GM19467 (cell line): ENCODE measurements around the gene DNLZ.
"Not testable (repeated sequence)": the region's sequence is repeated elsewhere in the genome, so short reads cannot be mapped to it uniquely, and the experiment has no call there.

Experiments
- ATAC-seq: cut with Tn5 transposase; IDR thresholded peaks from one replicate; pipeline ENCODE4 v1.9.1; 2021; ENCODE audit warnings: mild to moderate bottlenecking, moderate library complexity; ENCODE audit not compliant: unreplicated experiment

DNLZ gene

DNA sequence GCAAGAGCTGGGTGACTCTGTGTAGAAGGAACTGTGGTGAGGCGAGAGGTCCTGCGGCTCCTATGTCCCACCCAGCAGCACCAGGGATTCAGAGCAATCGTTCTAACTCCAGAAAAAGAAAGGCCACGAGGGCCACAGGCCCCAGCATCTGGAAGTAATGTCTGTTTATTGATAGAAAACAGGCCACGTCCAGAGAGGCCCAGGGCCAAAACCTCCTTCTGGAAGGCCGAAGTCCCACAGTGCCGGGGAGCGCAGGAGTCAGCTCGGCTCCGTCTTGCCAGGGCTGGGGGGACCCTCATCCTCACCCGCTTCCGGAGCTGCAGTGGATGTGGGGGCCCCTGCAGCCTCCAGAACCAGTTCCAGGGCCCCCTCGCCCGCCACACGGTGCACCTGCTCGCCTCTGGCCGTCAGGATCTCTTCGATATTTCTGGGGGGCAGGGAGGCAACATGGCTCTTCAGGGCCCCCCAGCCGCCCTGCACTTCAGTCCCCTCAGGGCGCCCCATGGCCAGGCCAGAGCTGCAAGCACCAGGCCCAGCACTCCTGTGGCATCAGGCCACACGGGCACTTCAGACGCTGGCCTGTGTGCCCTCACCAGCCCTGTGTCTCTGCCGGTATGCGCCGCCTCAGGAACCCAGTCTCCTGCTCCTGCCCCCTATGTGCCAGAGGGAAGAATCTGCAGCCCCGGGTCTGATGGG lies 1.6 kb downstream of the DNLZ start:
- ATAC-seq: no peak

DNA sequence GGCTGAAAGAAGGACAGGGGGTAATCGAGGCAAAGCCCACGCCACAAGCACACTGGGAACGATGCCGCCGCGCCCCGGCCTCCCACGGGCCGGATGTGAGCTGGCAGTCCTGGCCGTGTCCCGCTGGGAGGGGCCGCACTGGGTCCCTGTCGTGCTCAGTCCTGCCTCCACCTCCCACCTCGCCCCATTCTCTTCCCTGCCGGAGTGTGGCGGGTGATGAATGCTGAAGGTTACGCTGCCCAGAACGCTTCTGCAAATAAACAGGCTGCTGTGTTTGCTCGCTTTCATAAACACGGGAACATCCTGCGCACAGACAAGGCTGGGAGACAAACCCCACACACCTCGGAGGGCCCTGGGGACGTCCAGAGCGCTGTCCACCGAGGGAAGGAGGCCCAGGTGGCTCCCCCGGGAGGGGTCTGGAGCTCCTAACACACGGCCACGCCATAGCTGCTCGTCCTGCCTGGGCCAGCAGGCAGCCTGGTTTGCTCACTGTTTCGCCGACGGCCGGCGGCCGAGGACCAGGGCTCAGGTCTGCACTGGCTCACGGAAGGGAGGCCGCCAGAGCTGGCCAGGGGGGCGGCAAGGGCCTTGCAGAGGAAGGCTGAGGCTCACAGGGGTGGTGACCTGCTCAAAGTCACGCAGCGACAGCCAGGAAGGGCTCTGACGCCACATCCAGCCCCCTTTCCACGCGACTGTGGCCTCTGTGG lies 2.3 kb downstream of the DNLZ start:
- no peak for ATAC-seq

GRCh38 chr9:136359774-136360718 lies 3.5 kb downstream of the DNLZ start:
- no peak for ATAC-seq

DNA sequence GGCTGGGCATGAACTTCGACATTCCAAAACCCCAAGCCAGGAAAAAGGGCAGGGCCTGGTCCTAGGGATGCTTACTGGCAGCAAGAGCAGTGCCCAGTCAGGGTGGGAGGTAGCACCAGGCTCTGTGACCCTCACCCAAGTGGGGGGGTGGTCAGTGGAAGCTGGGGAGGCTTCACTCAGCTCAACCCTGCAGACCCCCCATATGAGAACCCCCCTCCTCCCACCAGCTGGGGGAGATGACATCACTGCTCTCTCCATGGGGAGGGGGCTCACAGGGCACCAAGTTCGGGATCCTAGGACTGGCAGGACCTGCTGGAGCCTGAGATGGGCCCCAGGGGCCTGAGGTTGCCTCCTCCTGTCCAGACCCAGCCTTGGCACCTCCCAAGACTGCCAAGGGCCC lies 4.7 kb downstream of the DNLZ start:
- no peak for ATAC-seq

GRCh38 chr9:136358016-136358415 lies 5.5 kb downstream of the DNLZ start:
- no peak for ATAC-seq

- no peak for ATAC-seq
Measured at GRCh38 chr9:136357202-136357725, 6.3 kb downstream of the DNLZ start.

DNA sequence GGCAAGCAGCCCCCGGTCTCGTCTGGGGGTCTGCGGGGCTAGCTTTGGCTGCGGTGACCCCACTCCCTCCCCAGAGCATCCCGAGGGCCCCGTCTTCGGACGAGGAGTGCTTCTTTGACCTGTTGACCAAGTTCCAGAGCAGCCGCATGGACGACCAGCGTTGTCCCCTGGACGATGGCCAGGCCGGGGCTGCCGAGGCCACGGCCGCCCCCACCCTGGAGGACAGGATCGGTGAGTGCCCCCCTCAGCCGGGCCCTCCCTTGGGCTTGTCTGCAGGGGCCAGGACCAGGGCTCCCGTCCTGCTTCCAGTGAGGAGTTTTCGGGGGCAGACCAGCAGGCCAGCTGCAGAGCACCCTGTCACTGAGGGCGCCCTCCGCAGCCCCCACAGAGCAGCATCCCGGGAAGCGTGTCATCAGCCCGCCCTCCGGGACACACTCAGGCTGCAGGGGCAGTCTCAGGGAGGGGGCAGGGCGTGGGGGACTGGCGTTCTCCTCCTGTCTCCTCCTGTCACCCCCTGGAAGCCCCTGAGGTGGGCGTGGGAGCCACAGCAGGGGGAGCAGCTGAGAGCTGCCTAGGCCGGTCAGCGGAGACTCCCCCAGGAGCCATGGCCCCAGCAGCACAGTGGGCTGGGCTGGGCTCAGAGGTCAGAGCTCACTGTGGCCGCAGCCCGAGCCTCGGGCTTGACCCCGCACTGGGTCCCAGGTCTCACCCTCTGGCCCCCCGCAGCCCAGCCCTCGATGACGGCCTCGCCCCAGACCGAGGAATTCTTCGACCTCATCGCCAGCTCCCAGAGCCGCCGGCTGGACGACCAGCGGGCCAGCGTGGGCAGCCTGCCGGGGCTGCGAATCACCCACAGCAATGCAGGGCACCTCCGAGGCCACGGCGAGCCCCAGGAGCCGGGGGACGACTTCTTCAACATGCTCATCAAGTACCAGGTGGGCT lies 7.7 kb downstream of the DNLZ start:
- ATAC-seq: no peak

GRCh38 chr9:136354592-136355085 lies 8.9 kb downstream of the DNLZ start:
- ATAC-seq: no peak

- no peak for ATAC-seq
Measured at GRCh38 chr9:136353757-136354488, 9.6 kb downstream of the DNLZ start.

GRCh38 chr9:136353088-136353487 lies 10.5 kb downstream of the DNLZ start:
- ATAC-seq: no peak

DNA sequence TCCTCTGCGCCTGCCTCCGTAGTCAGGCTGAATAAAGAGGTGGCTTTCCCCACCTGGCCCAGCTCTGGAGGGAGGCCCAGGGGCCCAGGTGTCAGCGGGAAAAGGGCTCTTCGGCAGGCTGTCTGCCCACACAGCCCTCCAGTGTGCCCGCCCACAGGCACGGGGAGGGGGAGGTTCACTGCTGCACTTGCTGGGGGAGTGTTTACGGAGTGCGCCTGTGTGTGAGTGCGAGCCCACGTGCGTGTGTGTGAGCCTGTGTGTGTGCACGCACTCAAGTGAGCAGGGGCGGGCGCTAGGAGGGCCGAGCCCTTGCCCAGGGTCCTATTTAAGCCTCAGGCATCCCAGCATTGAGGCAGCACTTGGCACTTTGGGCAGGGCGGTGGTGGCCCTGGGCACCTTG lies 10.9 kb downstream of the DNLZ start:
- no peak for ATAC-seq

DNA sequence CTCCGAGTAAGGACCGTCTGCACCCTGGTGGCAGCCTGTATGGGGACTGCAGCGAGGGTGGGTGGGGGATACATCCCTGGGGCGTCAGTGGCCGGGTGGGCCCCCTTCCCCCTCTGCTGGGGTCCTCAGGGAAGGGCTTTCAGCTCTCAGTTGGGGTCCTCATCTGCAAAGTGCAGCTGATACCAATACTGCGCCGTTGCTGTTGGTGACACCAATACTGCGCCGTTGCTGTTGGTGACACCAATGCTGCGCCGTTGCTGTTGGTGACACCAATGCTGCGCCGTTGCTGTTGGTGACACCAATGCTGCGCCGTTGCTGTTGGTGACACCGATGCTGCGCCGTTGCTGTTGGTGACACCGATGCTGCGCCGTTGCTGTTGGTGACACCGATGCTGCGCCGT lies 11.7 kb downstream of the DNLZ start:
- not testable (repeated sequence) for ATAC-seq

GRCh38 chr9:136351252-136351800 lies 12.2 kb downstream of the DNLZ start:
- ATAC-seq: no peak

DNA sequence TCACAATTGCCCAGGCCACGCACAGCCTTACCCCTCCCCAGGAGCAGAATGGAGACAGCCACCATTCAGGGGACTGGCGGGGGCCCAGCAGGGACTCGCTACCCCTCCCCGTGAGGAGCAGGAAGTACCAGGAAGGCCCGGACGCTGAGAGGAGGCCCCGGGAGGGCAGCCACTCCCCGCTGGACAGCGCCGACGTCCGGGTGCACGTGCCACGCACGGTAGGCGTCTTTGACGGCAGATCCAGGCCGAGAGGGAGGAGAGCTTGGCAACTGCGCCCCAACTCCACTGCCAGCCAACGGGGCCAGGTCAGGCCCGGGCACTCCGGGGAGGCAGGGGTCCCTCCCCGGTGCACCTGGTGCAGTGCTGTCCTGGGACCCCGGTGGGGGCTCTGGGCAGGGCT lies 14.0 kb downstream of the DNLZ start:
- ATAC-seq: no peak

DNA sequence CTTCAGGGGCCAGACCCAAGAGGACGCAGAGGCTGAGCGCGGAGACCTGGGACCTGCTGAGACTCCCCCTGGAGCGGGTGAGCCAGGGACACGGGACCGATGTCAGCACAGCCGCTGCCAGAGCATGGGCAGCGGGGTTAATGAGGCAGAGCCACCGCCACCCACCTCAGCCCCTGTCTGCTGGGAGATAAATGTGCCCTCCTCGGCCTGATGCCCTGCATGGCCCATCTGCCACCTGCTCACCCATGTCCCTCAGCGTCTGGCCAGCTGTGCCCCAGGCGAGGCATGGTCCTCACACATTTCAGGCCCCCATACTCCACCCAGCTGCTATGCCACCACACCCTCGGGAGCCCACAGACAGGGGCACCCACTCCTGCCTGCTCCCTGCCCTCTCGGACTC lies 14.9 kb downstream of the DNLZ start:
- ATAC-seq: no peak

DNA sequence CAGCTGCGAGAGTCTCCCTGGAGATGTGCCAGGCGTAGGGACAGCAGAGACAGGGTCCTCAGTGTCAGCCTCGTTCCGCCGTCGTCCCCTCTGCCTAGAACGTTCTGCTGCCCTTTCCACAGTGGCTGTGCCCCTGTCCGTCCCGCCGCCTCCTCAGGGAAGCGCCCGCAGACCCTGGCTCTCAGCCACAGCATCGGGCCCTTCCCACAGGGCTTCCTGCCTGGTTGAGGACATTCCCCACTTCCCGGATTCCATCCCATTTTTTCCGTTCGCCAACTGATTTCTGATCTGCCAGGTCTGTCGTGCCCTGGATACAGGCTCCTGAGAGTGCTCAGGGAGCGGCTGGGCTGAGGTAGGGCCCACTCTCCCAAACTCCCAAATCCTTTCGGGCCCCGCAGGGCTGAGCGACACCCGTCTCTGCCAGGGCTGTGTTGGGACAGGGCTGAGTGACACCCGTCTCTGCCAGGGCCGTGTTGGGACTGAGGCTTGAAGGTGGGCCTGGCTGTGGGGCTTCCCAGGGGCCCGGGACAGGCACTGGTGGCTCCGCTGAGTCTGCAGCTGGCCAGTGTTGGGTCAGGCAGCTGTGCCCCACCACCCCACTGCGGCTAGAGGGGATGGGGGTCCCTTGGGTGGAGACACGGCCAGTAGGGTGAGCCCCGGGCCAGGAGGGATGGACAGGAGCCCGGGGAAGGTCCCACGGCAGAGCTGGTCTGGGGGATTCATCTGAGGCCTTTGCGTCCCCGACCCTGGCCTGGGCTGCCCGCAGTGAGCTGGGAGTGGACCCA lies 15.9 kb downstream of the DNLZ start:
- no peak for ATAC-seq

- no peak for ATAC-seq
Measured at GRCh38 chr9:136346927-136347465, 16.5 kb downstream of the DNLZ start.

DNA sequence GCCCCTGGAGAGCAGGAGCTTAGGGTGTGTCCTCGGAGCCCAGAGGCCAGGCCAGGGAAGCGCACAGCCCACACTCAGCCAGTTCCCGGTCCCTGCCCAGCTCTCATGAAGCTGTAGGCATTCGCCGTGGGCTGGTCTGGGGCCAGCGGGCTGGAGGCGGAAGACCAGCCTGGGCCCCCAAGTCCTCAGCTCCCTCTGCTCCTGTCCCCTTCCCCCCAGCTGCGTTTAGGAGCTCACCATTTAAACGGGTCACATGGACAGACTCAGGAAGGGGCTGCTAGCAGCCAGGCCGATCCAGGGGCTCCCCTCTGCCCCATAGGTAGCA lies 17.4 kb downstream of the DNLZ start:
- ATAC-seq: no peak
